VCaP (cell line): ENCODE data around the gene MGAT3.

ENCODE experiments used
- H3K27ac ChIP-seq: fragments of 450-650 bp; 2 replicates; pipeline ENCODE4 v1.5.1; 2017
- CTCF ChIP-seq: fragments of 450-650 bp; conservative IDR thresholded peaks from 2 replicates; pipeline ENCODE4 v1.5.1; 2017; ENCODE audit warnings: mild to moderate bottlenecking, moderate library complexity

Gene MGAT3

GRCh38 chr22:39434721-39435120 lies 22.1 kb upstream of the MGAT3 start:
- H3K27ac ChIP-seq = no peak overlapping the region
- no peak for TF ChIP-seq CTCF

GRCh38 chr22:39435616-39436015 lies 21.2 kb upstream of the MGAT3 start:
- no peak for TF ChIP-seq CTCF
- no peak overlapping the region for H3K27ac ChIP-seq

- H3K27ac ChIP-seq = peak overlapping the region; percentile 54
- TF ChIP-seq CTCF = no peak
Observed at GRCh38 chr22:39437791-39438704, 18.8 kb upstream of the MGAT3 start.

DNA sequence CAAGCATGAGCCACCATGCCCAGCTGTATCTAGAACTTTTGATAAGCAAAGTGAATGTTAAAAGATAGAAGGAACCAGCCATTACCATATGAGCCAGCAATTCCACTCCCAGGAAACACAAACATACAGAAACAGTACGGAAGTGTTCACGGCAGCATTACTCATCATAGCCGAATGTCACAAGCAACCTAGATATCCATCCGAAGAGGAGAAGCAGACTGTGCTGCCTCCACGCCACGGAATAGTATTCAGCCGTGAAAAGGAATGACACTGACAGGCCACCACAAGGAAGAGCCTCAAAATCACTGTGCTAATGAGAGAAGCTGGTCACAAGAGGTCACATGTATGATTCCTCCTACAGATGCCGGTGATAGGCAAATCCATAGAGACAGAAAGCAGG lies 17.6 kb upstream of the MGAT3 start:
- H3K27ac ChIP-seq = no peak overlapping the region
- TF ChIP-seq CTCF = no peak

- no peak overlapping the region for H3K27ac ChIP-seq
- TF ChIP-seq CTCF = no peak
Observed at GRCh38 chr22:39443398-39443797, 13.4 kb upstream of the MGAT3 start.

- no peak overlapping the region for H3K27ac ChIP-seq
- TF ChIP-seq CTCF = no peak
Observed at GRCh38 chr22:39444247-39444800, 12.5 kb upstream of the MGAT3 start.

DNA sequence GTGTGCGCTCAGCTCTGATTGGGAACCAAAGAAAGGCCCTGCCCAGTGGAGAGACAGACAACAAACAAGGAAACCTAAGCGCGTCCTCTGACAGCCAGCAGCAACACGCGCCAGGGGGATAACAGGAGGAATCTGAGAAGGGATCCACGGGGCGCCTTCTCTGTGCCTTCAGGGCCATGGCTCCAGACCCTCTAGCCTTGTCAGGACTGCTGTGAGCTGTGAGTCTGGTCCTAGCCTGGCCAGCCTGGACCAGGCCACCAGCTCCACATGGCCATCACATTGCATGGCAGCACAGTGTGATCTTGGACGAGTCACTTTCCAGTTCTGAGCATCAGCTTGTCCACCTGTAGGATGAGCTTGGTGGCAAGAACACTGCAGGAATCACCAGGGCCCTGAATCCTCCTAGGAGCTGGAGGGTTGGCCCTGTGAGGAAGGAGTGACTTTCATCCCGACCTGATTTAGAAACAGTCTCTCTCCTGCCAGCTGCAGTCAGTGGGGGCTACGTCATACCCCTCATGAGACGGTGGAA lies 11.8 kb upstream of the MGAT3 start:
- no peak for TF ChIP-seq CTCF
- no peak overlapping the region for H3K27ac ChIP-seq
